HepG2 (cell line): ENCODE results near the gene CCDC150. TPM values are rescaled to one million over a fixed set of nuclear protein-coding genes. Genes with fewer than 3 reads are reported as not detected.

Source experiments
- BRCA1 ChIP-seq: sonication (generic); formaldehyde crosslinking; IDR thresholded peaks from 2 replicates; pipeline ENCODE4 v1.4.0; 2020; ENCODE audit warnings: missing genetic modification reagents
- CEBPG ChIP-seq: IDR thresholded peaks from 2 replicates; pipeline ENCODE4 v1.6.1; 2016
- KAT7 ChIP-seq: IDR thresholded peaks from 2 replicates; pipeline ENCODE4 v1.6.1; 2018; ENCODE audit warnings: borderline replicate concordance, missing compliant biosample characterization
- MATR3 ChIP-seq: sonication (generic); formaldehyde crosslinking; IDR thresholded peaks from 2 replicates; pipeline ENCODE4 v1.4.0; 2020; ENCODE audit warnings: missing genetic modification reagents
- NFE2L2 ChIP-seq: fragments of 150-350 bp; IDR thresholded peaks from 2 replicates; pipeline ENCODE4 v1.6.1; 2014; ENCODE audit warnings: low read length
- PHB2 ChIP-seq: fragments of 450-650 bp; IDR thresholded peaks from 2 replicates; pipeline ENCODE4 v1.6.1; 2018; ENCODE audit not compliant: partially characterized antibody
- PHF20 ChIP-seq: sonication (generic); formaldehyde crosslinking; IDR thresholded peaks from 2 replicates; pipeline ENCODE4 v1.5.0; 2020; ENCODE audit warnings: mild to moderate bottlenecking, missing genetic modification reagents
- TSC22D2 ChIP-seq: sonication (generic); formaldehyde crosslinking; IDR thresholded peaks from 2 replicates; pipeline ENCODE4 v1.5.1; 2020; ENCODE audit warnings: missing genetic modification reagents, mild to moderate bottlenecking, borderline replicate concordance
- ZFYVE20 ChIP-seq: sonication (generic); formaldehyde crosslinking; IDR thresholded peaks from 2 replicates; pipeline ENCODE4 v1.8.0; 2023; ENCODE audit warnings: low read depth, mild to moderate bottlenecking, moderate library complexity, missing genetic modification reagents, borderline replicate concordance
- ZNF232 ChIP-seq: sonication (generic); formaldehyde crosslinking; IDR thresholded peaks from 2 replicates; pipeline ENCODE4 v1.4.0; 2020; ENCODE audit warnings: missing genetic modification reagents, borderline replicate concordance
- ZNF329 ChIP-seq: sonication (generic); formaldehyde crosslinking; IDR thresholded peaks from 2 replicates; pipeline ENCODE4 v1.9.0; 2021; ENCODE audit warnings: low read depth, mild to moderate bottlenecking, missing genetic modification reagents
- ZNF34 ChIP-seq: sonication (generic); formaldehyde crosslinking; IDR thresholded peaks from 2 replicates; pipeline ENCODE4 v1.4.0; 2020; ENCODE audit warnings: mild to moderate bottlenecking, missing genetic modification reagents, borderline replicate concordance
- ZNF670 ChIP-seq: sonication (generic); formaldehyde crosslinking; IDR thresholded peaks from 2 replicates; pipeline ENCODE4 v1.8.0; 2022; ENCODE audit warnings: mild to moderate bottlenecking, missing genetic modification reagents, borderline replicate concordance
- polyA plus RNA-seq, 8 experiments: library from polyadenylated mRNA; depleted of rRNA in 3 of 8; stranded (reverse) in 7 of 8; unstranded in 1 of 8; fragments of >200 nt; fragmentation: Illumina TruSeq in 4 of 8; extraction: Trizol in 4 of 8; gene quantifications; 2 replicates each; pipeline versions ENCODE4 v1.2.1 to v1.2.3, GENCODE V29; 2011 to 2016; ENCODE audit warnings: low read depth in 4 of 8, missing spikeins in 1 of 8, mixed read lengths in 1 of 8; ENCODE audit not compliant: insufficient read depth in 1 of 8
- total RNA-seq, 5 experiments: library from RNA; depleted of rRNA; stranded (reverse); fragments of >200 nt; fragmentation: Illumina TruSeq; extraction: Trizol; gene quantifications; 2 replicates each; pipeline ENCODE4 v1.2.3, GENCODE V29; 2016; ENCODE audit warnings: low read depth in 1 of 5
- TF ChIP-seq, protein P1 (sequence below): sonication (generic); formaldehyde crosslinking; IDR thresholded peaks from 2 replicates; pipeline ENCODE4 v1.8.1; 2023; ENCODE audit warnings: mild to moderate bottlenecking, moderate library complexity, missing genetic modification reagents
- TF ChIP-seq, protein P2 (sequence below): sonication (generic); formaldehyde crosslinking; IDR thresholded peaks from 2 replicates; pipeline ENCODE4 v1.8.1; 2023; ENCODE audit warnings: mild to moderate bottlenecking, missing genetic modification reagents
- TF ChIP-seq, protein P3 (sequence below): sonication (generic); formaldehyde crosslinking; IDR thresholded peaks from 2 replicates; pipeline ENCODE4 v1.5.0; 2020; ENCODE audit warnings: missing genetic modification reagents
- TF ChIP-seq, protein P4 (sequence below): sonication (generic); formaldehyde crosslinking; IDR thresholded peaks from 2 replicates; pipeline ENCODE4 v1.4.0; 2020; ENCODE audit warnings: missing genetic modification reagents, borderline replicate concordance
- TF ChIP-seq, protein P5 (sequence below): sonication (generic); formaldehyde crosslinking; IDR thresholded peaks from 2 replicates; pipeline ENCODE4 v1.5.1; 2020; ENCODE audit warnings: mild to moderate bottlenecking, missing genetic modification reagents, borderline replicate concordance
- TF ChIP-seq, protein P6 (sequence below): sonication (generic); formaldehyde crosslinking; IDR thresholded peaks from 2 replicates; pipeline ENCODE4 v1.4.0; 2020; ENCODE audit warnings: mild to moderate bottlenecking, missing genetic modification reagents

CCDC150 gene
- total and polyA plus RNA-seq, 2 of the 13 experiments (the other 11 are each of a cell fraction or from before 2014, with no cell fraction given): 14.9 to 32.6 TPM

DNA sequence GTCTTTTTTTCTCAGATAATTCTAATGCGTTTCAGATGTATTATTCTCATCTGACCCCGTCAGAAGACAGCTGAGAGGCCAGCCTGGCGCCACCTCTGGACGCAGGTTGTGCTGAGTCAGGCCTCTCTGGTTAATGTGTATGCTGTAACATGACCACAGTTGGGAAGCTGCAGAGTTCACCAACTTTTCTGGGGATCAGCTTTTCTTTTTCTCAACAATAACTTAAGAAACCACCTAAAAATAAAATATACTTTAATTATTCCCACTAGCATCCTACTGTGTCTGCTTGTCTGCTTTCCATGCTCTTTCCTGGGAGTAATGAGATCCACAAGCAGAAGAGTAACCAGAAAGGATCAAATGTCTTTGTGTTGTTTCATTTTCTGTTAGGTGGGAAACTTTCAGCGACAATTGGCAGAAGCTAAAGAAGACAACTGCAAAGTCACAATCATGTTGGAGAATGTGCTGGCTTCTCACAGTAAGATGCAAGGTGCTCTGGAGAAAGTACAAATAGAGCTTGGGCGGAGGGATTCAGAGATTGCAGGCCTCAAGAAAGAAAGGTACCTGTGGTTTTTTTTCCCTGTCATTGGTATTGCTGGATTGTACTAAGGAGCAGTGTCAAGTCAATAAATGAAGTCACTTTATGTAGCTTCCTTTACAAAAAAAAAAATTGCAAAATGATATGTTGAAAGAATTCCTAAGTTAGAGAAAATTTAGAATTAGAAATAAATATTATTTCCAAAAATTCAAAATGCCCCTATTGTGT is 79.8 kb downstream of the CCDC150 start (continued):
- TF ChIP-seq, protein P1, sequence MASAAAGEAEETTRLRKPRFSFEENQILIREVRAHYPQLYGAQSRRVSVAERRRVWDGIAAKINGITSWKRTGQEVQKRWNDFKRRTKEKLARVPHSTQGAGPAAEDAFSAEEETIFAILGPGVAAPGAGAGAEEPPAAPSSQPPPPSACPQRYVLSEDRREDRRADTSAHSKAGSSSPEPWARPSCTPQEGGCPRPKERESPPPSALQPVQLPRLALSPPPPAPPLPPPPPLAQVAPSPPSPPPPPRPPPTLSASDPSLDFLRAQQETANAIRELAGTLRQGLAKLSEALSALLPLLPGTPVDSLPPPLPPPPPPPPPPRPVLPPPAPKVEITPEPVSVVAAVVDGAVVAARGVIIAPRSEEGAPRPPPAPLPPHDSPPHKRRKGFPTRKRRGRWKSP (CRISPR knock-in tag): no peak
- TF ChIP-seq, protein P2, sequence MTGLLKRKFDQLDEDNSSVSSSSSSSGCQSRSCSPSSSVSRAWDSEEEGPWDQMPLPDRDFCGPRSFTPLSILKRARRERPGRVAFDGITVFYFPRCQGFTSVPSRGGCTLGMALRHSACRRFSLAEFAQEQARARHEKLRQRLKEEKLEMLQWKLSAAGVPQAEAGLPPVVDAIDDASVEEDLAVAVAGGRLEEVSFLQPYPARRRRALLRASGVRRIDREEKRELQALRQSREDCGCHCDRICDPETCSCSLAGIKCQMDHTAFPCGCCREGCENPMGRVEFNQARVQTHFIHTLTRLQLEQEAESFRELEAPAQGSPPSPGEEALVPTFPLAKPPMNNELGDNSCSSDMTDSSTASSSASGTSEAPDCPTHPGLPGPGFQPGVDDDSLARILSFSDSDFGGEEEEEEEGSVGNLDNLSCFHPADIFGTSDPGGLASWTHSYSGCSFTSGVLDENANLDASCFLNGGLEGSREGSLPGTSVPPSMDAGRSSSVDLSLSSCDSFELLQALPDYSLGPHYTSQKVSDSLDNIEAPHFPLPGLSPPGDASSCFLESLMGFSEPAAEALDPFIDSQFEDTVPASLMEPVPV: no peak
- TF ChIP-seq NFE2L2 (peak; percentile 84), ZNF232 (CRISPR knock-in tag) (no peak), ZNF329 (CRISPR knock-in tag) (no peak), ZNF34 (CRISPR knock-in tag) (no peak), MATR3 (CRISPR knock-in tag) (no peak), PHB2 (no peak), CEBPG (no peak), BRCA1 (CRISPR knock-in tag) (no peak), ZNF670 (CRISPR knock-in tag) (no peak), ZFYVE20 (CRISPR knock-in tag) (no peak), PHF20 (CRISPR knock-in tag) (no peak), TSC22D2 (CRISPR knock-in tag) (no peak), KAT7 (CRISPR knock-in tag) (0 out of 2 replicates have a peak, but pooled peaks have one; percentile 30)
- TF ChIP-seq, protein P3, sequence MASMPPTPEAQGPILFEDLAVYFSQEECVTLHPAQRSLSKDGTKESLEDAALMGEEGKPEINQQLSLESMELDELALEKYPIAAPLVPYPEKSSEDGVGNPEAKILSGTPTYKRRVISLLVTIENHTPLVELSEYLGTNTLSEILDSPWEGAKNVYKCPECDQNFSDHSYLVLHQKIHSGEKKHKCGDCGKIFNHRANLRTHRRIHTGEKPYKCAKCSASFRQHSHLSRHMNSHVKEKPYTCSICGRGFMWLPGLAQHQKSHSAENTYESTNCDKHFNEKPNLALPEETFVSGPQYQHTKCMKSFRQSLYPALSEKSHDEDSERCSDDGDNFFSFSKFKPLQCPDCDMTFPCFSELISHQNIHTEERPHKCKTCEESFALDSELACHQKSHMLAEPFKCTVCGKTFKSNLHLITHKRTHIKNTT (CRISPR knock-in tag): no peak
- TF ChIP-seq, protein P4, sequence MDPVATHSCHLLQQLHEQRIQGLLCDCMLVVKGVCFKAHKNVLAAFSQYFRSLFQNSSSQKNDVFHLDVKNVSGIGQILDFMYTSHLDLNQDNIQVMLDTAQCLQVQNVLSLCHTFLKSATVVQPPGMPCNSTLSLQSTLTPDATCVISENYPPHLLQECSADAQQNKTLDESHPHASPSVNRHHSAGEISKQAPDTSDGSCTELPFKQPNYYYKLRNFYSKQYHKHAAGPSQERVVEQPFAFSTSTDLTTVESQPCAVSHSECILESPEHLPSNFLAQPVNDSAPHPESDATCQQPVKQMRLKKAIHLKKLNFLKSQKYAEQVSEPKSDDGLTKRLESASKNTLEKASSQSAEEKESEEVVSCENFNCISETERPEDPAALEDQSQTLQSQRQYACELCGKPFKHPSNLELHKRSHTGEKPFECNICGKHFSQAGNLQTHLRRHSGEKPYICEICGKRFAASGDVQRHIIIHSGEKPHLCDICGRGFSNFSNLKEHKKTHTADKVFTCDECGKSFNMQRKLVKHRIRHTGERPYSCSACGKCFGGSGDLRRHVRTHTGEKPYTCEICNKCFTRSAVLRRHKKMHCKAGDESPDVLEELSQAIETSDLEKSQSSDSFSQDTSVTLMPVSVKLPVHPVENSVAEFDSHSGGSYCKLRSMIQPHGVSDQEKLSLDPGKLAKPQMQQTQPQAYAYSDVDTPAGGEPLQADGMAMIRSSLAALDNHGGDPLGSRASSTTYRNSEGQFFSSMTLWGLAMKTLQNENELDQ (CRISPR knock-in tag): no peak
- TF ChIP-seq, protein P5, sequence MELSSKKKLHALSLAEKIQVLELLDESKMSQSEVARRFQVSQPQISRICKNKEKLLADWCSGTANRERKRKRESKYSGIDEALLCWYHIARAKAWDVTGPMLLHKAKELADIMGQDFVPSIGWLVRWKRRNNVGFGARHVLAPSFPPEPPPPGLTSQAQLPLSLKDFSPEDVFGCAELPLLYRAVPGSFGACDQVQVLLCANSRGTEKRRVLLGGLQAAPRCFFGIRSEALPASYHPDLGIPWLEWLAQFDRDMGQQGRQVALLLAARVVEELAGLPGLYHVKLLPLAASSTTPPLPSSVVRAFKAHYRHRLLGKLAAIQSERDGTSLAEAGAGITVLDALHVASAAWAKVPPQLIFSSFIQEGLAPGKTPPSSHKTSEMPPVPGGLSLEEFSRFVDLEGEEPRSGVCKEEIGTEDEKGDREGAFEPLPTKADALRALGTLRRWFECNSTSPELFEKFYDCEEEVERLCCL: no peak
- TF ChIP-seq, protein P6, sequence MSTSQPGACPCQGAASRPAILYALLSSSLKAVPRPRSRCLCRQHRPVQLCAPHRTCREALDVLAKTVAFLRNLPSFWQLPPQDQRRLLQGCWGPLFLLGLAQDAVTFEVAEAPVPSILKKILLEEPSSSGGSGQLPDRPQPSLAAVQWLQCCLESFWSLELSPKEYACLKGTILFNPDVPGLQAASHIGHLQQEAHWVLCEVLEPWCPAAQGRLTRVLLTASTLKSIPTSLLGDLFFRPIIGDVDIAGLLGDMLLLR (CRISPR knock-in tag): no peak
